HG03060 (cell line): Measurements from ENCODE around the gene HSPB1.
"Not testable (repeated sequence)": the region's sequence is repeated elsewhere in the genome, so short reads cannot be mapped to it uniquely, and the experiment has no call there.

Experiments used
- ATAC-seq: cut with Tn5 transposase; IDR thresholded peaks from one replicate; pipeline ENCODE4 v1.9.1; 2021; ENCODE audit warnings: low read depth, moderate number of reproducible peaks; ENCODE audit not compliant: unreplicated experiment

Gene HSPB1

GRCh38 chr7:76329479-76329878, 27.0 kb downstream of the HSPB1 start:
- ATAC-seq = no peak

- ATAC-seq = no peak
These were observed 27.8 kb downstream of the HSPB1 start for GRCh38 chr7:76330261-76330660.

GRCh38 chr7:76330673-76331072, 28.2 kb downstream of the HSPB1 start:
- ATAC-seq = no peak

- ATAC-seq = no peak
These were observed 29.6 kb downstream of the HSPB1 start for GRCh38 chr7:76332078-76332477.

- no peak for ATAC-seq
These were observed 31.1 kb downstream of the HSPB1 start for GRCh38 chr7:76333511-76334101.

- no peak for ATAC-seq
These were observed 32.0 kb downstream of the HSPB1 start for GRCh38 chr7:76334320-76334967.

- ATAC-seq = not testable (repeated sequence)
These were observed 32.9 kb downstream of the HSPB1 start for GRCh38 chr7:76335417-76335816.

GRCh38 chr7:76336094-76336493, 33.6 kb downstream of the HSPB1 start:
- no peak for ATAC-seq

- no peak for ATAC-seq
These were observed 34.7 kb downstream of the HSPB1 start for GRCh38 chr7:76337147-76337546.

GRCh38 chr7:76338298-76339084, 36.0 kb downstream of the HSPB1 start:
- ATAC-seq = no peak

- ATAC-seq = no peak
These were observed 38.2 kb downstream of the HSPB1 start for GRCh38 chr7:76340617-76341131.

GRCh38 chr7:76342222-76342621, 39.7 kb downstream of the HSPB1 start:
- no peak for ATAC-seq

- no peak for ATAC-seq
These were observed 40.9 kb downstream of the HSPB1 start for GRCh38 chr7:76343294-76343930.

- ATAC-seq = no peak
These were observed 41.5 kb downstream of the HSPB1 start for GRCh38 chr7:76343931-76344321.

GRCh38 chr7:76346097-76346496, 43.6 kb downstream of the HSPB1 start:
- ATAC-seq = no peak

GRCh38 chr7:76346778-76347177, 44.3 kb downstream of the HSPB1 start:
- ATAC-seq = no peak

- no peak for ATAC-seq
These were observed 45.2 kb downstream of the HSPB1 start for GRCh38 chr7:76347710-76348109.

GRCh38 chr7:76349313-76349885, 46.9 kb downstream of the HSPB1 start:
- no peak for ATAC-seq

- ATAC-seq = no peak
These were observed 48.9 kb downstream of the HSPB1 start for GRCh38 chr7:76351372-76351771.

- ATAC-seq = no peak
These were observed 49.7 kb downstream of the HSPB1 start for GRCh38 chr7:76352193-76352592.

GRCh38 chr7:76353744-76354143, 51.3 kb downstream of the HSPB1 start:
- ATAC-seq = no peak
